ENCODE results near the gene PEX16. TPM values are rescaled to one million over a fixed set of nuclear protein-coding genes. Genes with fewer than 3 reads are reported as not detected.

Gene PEX16
- total and polyA plus RNA-seq, 4 experiments from 2014 or later: 49.6 to 71.5 (median 57.9) TPM

DNA sequence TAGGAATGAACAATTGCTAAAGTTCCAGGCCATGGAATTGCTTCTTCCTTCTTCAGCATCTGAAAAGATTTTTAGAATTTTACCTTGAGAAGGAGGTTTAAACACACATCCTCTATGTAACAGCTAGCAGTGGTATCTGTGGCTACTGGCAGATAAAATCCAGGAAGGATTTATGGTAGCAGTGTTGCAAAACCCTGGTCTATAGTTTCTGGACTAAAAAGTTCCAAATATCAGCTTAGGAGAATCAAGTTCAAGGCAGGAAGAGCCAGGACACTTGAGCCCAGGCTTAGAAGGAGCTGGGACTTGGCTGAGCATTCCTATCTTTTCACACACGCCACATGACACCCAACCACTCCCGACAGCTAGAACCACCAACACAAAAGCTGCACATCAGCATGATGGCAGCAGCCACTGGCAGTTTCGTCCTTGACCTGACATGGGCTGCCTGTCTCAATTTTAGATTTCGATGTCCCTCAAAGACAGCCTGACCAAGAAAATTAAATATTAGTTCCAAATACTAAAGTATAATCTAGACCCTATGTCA, 18.9 kb upstream of the PEX16 start:
- Histone ChIP-seq H3K36me3 (ENCODE audit: insufficient read depth, low read length) (peaks cover 36% of the 10 kb centered on the region), H3K27me3 (ENCODE audit: insufficient read depth, low read length) (no peaks in the 10 kb centered on the region), H3K4me1 (ENCODE audit: insufficient read depth, low read length) (peaks cover 8% of the 10 kb centered on the region), H3K27ac (ENCODE audit: low read depth, low read length) (no peak overlapping the region), H3K4me3 (ENCODE audit: low read length in 2 of 2) (no peak overlapping the region), H3K9me3 (ENCODE audit: control insufficient read depth in 1 of 2, low read length in 2 of 2) (no peaks in the 10 kb centered on the region)
- no peak for DNase-seq
- Mint-ChIP-seq H3K4me3 (no peak overlapping the region), H3K27me3 (no peaks in the 10 kb centered on the region), H3K9me3 (no peaks in the 10 kb centered on the region), H3K4me1 (peaks cover 4 to 11% (median 7%) of the 10 kb centered on the region in 4 donors), H3K27ac (peak overlapping the region in 3 of 7 donors; percentile 13 to 47 (median 42)), H3K36me3 (peaks cover 23 to 49% of the 10 kb centered on the region in 2 donors)
- intact Hi-C loops (cut with micrococcal nuclease): no loop called here
- POLR2A ChIA-PET (ENCODE audit: partially characterized antibody): no interaction called here
- CTCF ChIA-PET (ENCODE audit: partially characterized antibody): interaction anchor here (1.0 to 3.5 kb wide), 3 partner anchors 28 to 58 kb away, joined by 3 to 16 read pairs (median 3); no protein-coding TSS in a partner anchor

DNA sequence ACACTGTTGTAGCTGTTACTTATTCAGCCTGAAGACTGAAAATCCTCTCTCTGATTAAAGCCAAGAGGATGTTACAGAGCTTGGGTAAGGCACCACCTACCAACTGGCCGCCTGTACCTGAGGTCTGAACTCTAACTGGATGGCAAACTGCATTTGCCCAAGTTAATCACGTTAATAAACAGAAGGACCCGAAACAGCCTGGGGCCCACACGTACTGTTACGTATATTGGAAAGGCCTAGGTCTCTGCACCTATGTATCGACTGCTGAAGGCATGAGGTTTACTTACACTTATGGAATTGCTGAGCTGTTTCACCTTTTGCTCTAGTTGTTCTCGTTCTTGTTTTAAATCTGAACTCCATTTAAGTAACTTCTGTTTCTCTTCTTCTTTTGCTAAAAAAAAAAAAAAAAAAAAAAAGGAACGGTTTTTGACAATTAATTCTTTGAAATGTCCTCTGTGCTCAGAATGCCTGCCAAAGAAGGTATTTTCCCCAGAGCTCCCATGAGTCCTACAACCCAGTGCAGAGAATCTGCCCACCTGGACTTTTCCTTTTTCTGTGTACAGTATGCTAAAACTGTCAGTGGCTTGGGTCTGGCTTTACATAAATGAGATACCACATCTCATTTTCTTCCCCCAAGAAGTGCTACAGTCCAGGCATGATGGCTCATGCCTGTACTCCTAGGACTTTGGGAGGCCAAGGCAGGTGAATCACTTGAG, 17.8 kb upstream of the PEX16 start:
- H3K9me3 Mint-ChIP-seq: no peaks in the 10 kb centered on the region
- H3K4me1 Mint-ChIP-seq: peaks cover 12 to 22% (median 17%) of the 10 kb centered on the region in 4 donors
- Histone ChIP-seq H3K27ac (ENCODE audit: low read depth, low read length) (no peak overlapping the region), H3K36me3 (ENCODE audit: insufficient read depth, low read length) (peaks cover 35% of the 10 kb centered on the region), H3K4me3 (ENCODE audit: low read length in 2 of 2) (no peak overlapping the region), H3K9me3 (ENCODE audit: control insufficient read depth in 1 of 2, low read length in 2 of 2) (no peaks in the 10 kb centered on the region), H3K27me3 (ENCODE audit: insufficient read depth, low read length) (no peaks in the 10 kb centered on the region), H3K4me1 (ENCODE audit: insufficient read depth, low read length) (peaks cover 18% of the 10 kb centered on the region)
- DNase-seq: no peak
- ChIA-PET POLR2A (ENCODE audit: partially characterized antibody) (no interaction called here), CTCF (ENCODE audit: partially characterized antibody) (interaction anchor here (0.7 to 3.5 kb wide), 4 partner anchors 29 to 111 kb away, joined by 3 to 16 read pairs (median 4); no protein-coding TSS in a partner anchor)
- H3K27me3 Mint-ChIP-seq: no peaks in the 10 kb centered on the region
- no peak overlapping the region for H3K27ac Mint-ChIP-seq
- H3K4me3 Mint-ChIP-seq: no peak overlapping the region
- intact Hi-C loops (cut with micrococcal nuclease): no loop called here
- peaks cover 21 to 45% of the 10 kb centered on the region in 2 donors for H3K36me3 Mint-ChIP-seq

DNA sequence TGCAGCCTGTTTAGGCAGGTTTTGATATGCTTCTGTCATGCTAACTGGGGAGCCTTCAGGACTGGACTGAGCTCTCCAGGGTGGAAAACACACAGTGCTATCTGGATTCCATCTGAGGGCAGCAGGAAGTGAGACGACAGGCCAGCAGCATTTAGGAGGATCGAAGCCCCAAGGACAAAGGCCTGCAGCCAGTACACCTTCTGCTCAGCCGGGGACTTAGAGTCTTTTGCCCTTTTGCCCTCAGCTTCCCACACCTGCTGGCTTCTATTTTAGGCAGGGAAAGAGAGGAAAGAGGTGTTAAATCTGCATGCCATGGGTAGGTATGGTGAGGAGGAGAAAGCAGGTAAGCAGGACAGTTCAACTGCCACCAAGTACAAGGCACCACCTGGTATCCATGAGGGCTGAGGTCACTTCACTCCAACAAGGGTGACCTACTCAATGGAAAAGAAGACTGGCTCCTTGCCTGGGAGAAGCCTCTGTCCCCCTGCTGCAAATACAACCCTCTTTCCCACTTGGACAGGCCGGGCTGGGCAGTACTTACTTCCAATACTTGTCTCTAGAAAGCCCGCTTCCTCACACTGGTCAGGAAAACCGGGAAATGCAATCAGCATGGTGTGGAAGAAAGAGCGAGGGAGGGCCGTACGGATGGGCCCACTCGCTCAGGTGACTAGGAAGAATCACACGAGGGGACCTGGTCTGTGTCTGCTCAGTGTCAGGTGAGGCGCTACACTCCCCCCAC, 17.1 kb upstream of the PEX16 start:
- no peaks in the 10 kb centered on the region for H3K27me3 ChIP-seq (ENCODE audit: insufficient read depth, low read length)
- H3K4me1 Mint-ChIP-seq: peaks cover 20 to 29% (median 24%) of the 10 kb centered on the region in 4 donors
- ChIA-PET CTCF (ENCODE audit: partially characterized antibody) (interaction anchor here (0.7 to 3.5 kb wide), 2 partner anchors 30 to 110 kb away, joined by 5 to 16 read pairs; no protein-coding TSS in a partner anchor), POLR2A (ENCODE audit: partially characterized antibody) (no interaction called here)
- H3K27me3 Mint-ChIP-seq: no peaks in the 10 kb centered on the region
- peaks cover 21 to 49% of the 10 kb centered on the region in 2 donors for H3K36me3 Mint-ChIP-seq
- no peak for DNase-seq
- intact Hi-C loops (cut with micrococcal nuclease): no loop called here
- H3K4me1 ChIP-seq (ENCODE audit: insufficient read depth, low read length): peaks cover 26% of the 10 kb centered on the region
- peak overlapping the region in 1 of 7 donors; percentile 25 for H3K27ac Mint-ChIP-seq
- H3K27ac ChIP-seq (ENCODE audit: low read depth, low read length): no peak overlapping the region
- H3K9me3 Mint-ChIP-seq: no peaks in the 10 kb centered on the region
- peaks cover 33% of the 10 kb centered on the region for H3K36me3 ChIP-seq (ENCODE audit: insufficient read depth, low read length)
- no peak overlapping the region for H3K4me3 Mint-ChIP-seq
- no peak overlapping the region for H3K4me3 ChIP-seq (ENCODE audit: low read length in 2 of 2)
- no peaks in the 10 kb centered on the region for H3K9me3 ChIP-seq (ENCODE audit: control insufficient read depth in 1 of 2, low read length in 2 of 2)

DNA sequence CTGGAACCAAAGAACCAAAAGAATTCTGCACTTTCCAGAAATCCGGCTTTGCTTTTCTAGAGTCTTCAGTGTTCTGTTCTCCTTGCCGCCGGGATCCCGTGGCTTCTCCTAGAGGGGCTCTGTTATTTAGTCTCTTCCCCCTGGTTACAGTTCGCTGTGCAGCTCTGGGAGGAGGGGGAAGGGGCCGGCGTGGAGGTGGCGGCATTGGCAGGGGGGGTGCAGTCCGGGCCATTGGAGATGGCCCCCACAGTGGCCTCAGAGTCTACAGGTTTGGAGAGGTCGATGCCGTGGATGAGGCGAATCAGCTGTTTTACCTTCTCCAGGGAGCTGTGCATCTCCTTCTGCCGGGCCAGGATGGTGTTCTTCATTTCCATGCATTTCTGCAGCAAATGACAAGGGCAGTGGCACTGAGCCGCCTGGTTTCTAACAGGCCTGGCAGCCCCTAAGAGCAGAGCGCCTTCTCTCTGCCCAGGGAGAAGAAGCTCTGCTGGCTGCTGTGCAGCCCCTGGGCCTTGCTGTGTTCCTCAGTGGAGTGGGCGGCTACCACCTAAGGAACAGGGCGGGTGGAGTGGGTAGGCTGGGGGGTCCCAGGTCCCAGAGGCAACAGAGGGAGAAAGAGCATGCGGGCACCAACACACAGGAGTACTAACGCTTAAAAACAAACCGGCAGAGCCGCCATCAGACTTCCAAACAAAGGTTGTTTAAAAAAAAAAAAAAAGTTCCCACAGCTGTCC, 16.3 kb upstream of the PEX16 start:
- H3K4me1 ChIP-seq (ENCODE audit: insufficient read depth, low read length): peaks cover 32% of the 10 kb centered on the region
- Mint-ChIP-seq H3K36me3 (peaks cover 18 to 46% of the 10 kb centered on the region in 2 donors), H3K27ac (peak overlapping the region in 1 of 7 donors; percentile 13), H3K27me3 (no peaks in the 10 kb centered on the region), H3K4me1 (peaks cover 20 to 36% (median 28%) of the 10 kb centered on the region in 4 donors), H3K4me3 (no peak overlapping the region), H3K9me3 (no peaks in the 10 kb centered on the region)
- H3K36me3 ChIP-seq (ENCODE audit: insufficient read depth, low read length): peaks cover 33% of the 10 kb centered on the region
- DNase-seq: no peak
- H3K9me3 ChIP-seq (ENCODE audit: control insufficient read depth in 1 of 2, low read length in 2 of 2): no peaks in the 10 kb centered on the region
- CTCF ChIA-PET (ENCODE audit: partially characterized antibody): interaction anchor here (3.5 kb wide), 1 partner anchor 31 kb away, joined by 16 read pairs; no protein-coding TSS in a partner anchor
- H3K27ac ChIP-seq (ENCODE audit: low read depth, low read length): no peak overlapping the region
- no peak overlapping the region for H3K4me3 ChIP-seq (ENCODE audit: low read length in 2 of 2)
- no peaks in the 10 kb centered on the region for H3K27me3 ChIP-seq (ENCODE audit: insufficient read depth, low read length)
- intact Hi-C loops (cut with micrococcal nuclease): no loop called here
- POLR2A ChIA-PET (ENCODE audit: partially characterized antibody): no interaction called here

DNA sequence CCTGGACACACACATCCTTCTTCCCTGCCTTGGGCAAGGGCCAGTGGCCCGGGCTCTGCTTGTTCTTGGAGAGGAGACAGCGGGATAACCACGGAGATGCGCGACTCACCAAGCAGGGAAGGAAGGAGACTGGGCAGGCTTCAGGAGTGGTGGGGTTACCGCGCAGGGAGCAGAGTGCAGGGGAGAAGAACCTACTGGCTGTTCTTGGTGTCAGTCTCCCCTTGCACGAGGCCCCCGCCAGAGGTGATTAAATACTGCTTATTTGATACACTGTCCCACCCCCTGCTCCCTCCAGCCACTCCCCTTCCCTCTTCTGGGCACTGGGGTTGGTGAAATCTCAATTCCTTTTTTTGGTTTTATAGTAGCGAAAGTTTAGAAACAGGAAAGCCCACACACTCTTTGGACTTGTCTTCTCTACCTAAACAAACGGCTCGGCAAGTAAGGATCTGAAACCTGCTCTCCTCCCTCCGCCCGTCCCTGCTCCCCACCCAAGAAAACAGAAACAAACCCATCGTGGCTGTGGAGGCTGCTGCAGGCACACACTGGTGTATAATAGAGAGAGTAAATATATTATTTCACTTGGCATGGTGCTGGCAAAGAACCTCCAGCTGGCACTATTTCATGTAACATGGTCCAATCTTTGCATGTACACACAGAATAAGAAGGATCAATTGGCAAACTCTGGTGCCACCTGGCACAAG, 15.6 kb upstream of the PEX16 start:
- Histone ChIP-seq H3K27ac (ENCODE audit: low read depth, low read length) (no peak overlapping the region), H3K36me3 (ENCODE audit: insufficient read depth, low read length) (peaks cover 33% of the 10 kb centered on the region), H3K9me3 (ENCODE audit: control insufficient read depth in 1 of 2, low read length in 2 of 2) (no peaks in the 10 kb centered on the region), H3K4me3 (ENCODE audit: low read length in 2 of 2) (no peak overlapping the region), H3K4me1 (ENCODE audit: insufficient read depth, low read length) (peaks cover 32% of the 10 kb centered on the region), H3K27me3 (ENCODE audit: insufficient read depth, low read length) (no peaks in the 10 kb centered on the region)
- ChIA-PET CTCF (ENCODE audit: partially characterized antibody) (no interaction called here), POLR2A (ENCODE audit: partially characterized antibody) (no interaction called here)
- Mint-ChIP-seq H3K36me3 (peaks cover 17 to 40% of the 10 kb centered on the region in 2 donors), H3K4me1 (peaks cover 20 to 40% (median 29%) of the 10 kb centered on the region in 4 donors), H3K27ac (peak overlapping the region in 3 of 7 donors; percentile 13 to 75 (median 68)), H3K4me3 (no peak overlapping the region), H3K9me3 (no peaks in the 10 kb centered on the region), H3K27me3 (no peaks in the 10 kb centered on the region)
- intact Hi-C loops (cut with micrococcal nuclease): no loop called here
- DNase-seq: no peak

DNA sequence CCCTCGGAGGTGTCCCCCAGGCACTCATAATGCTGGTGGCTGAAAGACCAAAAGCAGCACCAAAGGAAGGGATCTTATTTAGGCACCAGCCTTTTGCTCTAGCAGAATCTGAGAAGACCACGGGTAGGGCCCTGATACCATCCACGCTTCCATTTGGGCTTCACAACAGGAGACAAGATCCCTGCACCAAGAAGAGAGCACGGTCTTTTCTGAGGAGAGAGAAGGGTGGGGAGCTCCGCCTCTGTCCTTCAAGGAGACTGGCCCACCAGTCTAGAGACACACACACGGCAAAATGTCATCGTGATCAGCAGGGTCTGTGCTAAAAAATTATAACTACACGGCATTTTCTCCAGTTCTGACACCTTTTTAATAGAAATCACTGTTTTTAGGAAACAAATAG, 14.5 kb upstream of the PEX16 start:
- ChIA-PET CTCF (ENCODE audit: partially characterized antibody) (no interaction called here), POLR2A (ENCODE audit: partially characterized antibody) (interaction anchor here (0.7 kb wide), 1 partner anchor 15 kb away, joined by 3 read pairs; no protein-coding TSS in a partner anchor)
- H3K4me3 ChIP-seq (ENCODE audit: low read length in 2 of 2): no peak overlapping the region
- H3K27me3 ChIP-seq (ENCODE audit: insufficient read depth, low read length): no peaks in the 10 kb centered on the region
- Mint-ChIP-seq H3K9me3 (peaks cover 0 to 2% (median 0%) of the 10 kb centered on the region in 8 donors), H3K4me1 (peaks cover 23 to 50% (median 34%) of the 10 kb centered on the region in 4 donors), H3K4me3 (peak overlapping the region in 1 of 8 donors; percentile 0), H3K27me3 (no peaks in the 10 kb centered on the region), H3K36me3 (peaks cover 17 to 34% of the 10 kb centered on the region in 2 donors), H3K27ac (peak overlapping the region in 6 of 7 donors; percentile 24 to 98 (median 75))
- H3K9me3 ChIP-seq (ENCODE audit: control insufficient read depth in 1 of 2, low read length in 2 of 2): no peaks in the 10 kb centered on the region
- H3K36me3 ChIP-seq (ENCODE audit: insufficient read depth, low read length): peaks cover 33% of the 10 kb centered on the region
- no peak for DNase-seq
- intact Hi-C loops (cut with micrococcal nuclease): no loop called here
- peak overlapping the region; percentile 25 for H3K27ac ChIP-seq (ENCODE audit: low read depth, low read length)
- peaks cover 37% of the 10 kb centered on the region for H3K4me1 ChIP-seq (ENCODE audit: insufficient read depth, low read length)
